HAP-1 (cell line): ENCODE measurements around the gene PAAF1.

Source experiments
- DNase-seq, 2 experiments: peaks; one replicate each; pipeline ENCODE4 v3.0.0-alpha.2; 2016 to 2020; ENCODE audit warnings: low spot score in 2 of 2
- H3K27me3 ChIP-seq: fragments of 250-450 bp; sonication (Bioruptor Pico); 2 replicates; pipeline ENCODE4 v1.5.1; 2020; ENCODE audit warnings: low read depth, mild to moderate bottlenecking, moderate library complexity
- H3K36me3 ChIP-seq: fragments of 250-450 bp; sonication (Bioruptor Pico); replicated peaks from 2 replicates; pipeline ENCODE4 v1.5.1; 2020; ENCODE audit warnings: mild to moderate bottlenecking
- H3K4me1 ChIP-seq: fragments of 250-450 bp; sonication (Bioruptor Pico); 2 replicates; pipeline ENCODE4 v1.5.1; 2020; ENCODE audit warnings: mild to moderate bottlenecking
- H3K4me3 ChIP-seq: fragments of 250-450 bp; sonication (Bioruptor Pico); 2 replicates; pipeline ENCODE4 v1.5.1; 2020; ENCODE audit warnings: mild to moderate bottlenecking, moderate library complexity
- H3K9me3 ChIP-seq: fragments of 250-450 bp; sonication (Bioruptor Pico); 2 replicates; pipeline ENCODE4 v1.5.1; 2020; ENCODE audit warnings: mild to moderate bottlenecking, moderate library complexity
- in situ Hi-C: fragments of 300-500 bp; cut with MboI; formaldehyde crosslinking; loops from 3 replicates; pipeline ENCODE4 v1.14.3; 2020; ENCODE audit warnings: low sequenced_read_pairs, inconsistent platforms, mixed read lengths

Gene PAAF1

DNA sequence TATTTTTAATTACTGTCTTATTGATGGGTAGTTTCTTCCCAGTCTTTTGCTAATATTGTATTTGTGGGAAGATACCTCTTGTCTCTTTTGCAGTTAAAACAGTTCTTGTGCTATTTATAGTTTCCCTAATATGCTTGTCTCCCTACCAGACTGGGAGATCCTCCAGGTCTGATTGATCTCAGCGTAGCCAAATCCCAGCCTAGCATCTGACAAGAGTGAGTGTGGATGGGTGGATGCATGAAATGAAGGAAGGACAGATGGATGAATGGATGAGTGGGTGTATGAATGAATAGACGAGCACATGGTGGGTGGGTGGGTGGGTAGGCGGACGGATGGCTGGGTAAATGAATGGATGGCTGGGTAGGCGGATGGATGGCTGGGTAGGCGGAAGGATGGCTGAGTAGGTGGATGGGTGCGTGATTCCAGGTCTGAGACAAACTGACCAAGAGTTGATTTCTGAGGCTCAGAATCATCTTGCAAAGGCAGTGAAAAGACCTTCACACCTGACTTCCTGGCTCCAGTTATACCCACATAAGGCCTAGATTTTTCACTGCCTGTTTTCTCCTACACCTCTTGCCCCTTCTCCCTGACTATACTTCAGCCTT lies 85.4 kb downstream of the PAAF1 start:
- H3K27me3 ChIP-seq = no peaks in the 10 kb centered on the region
- H3K4me1 ChIP-seq = no peaks in the 10 kb centered on the region
- no peaks in the 10 kb centered on the region for H3K9me3 ChIP-seq
- no peak overlapping the region for H3K4me3 ChIP-seq
- in situ Hi-C loops = loop anchor here (10.0 kb wide), 1 partner anchor 283 kb away; no protein-coding TSS in a partner anchor
- no peaks in the 10 kb centered on the region for H3K36me3 ChIP-seq
- no peak for DNase-seq

GRCh38 chr11:73963861-73964260 lies 87.1 kb downstream of the PAAF1 start:
- Histone ChIP-seq H3K4me1 (no peaks in the 10 kb centered on the region), H3K27me3 (no peaks in the 10 kb centered on the region), H3K4me3 (no peak overlapping the region), H3K9me3 (no peaks in the 10 kb centered on the region), H3K36me3 (no peaks in the 10 kb centered on the region)
- in situ Hi-C loops = loop anchor here (10.0 kb wide), 1 partner anchor 281 kb away; no protein-coding TSS in a partner anchor
- no peak for DNase-seq

DNA sequence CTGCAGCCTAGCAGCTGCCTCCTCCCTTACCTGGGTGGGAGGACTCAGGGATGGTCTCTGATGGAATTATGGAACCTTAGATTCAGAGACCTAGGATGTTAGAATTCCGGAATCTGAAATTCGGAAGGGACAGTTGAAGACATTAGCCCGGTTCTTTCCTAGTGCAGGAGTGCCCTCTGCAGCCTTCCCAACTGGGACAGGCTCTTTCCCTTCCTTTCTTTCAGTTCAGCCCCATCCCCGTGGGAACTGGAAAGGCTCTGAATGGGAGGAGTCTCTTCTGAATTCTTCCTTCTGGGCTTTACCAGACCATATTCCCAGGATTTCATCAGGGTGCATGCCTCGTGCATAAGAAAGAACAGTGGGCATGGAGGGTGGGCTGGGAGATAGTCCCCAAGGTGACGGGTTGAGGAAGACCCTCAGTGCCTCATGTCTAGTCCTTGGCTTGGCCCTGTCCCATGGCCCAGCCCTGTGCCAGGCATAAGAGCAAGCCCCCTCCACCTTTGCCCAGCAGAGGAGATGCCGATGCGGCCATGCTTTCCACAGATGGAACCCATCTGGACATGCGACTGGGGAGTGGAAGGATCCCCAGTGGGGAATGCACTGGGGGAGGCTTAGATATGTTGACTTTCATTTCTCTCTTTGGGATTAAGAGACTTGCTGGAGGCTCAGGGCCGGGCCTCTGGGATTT lies 88.4 kb downstream of the PAAF1 start:
- DNase-seq = no peak
- H3K27me3 ChIP-seq = no peaks in the 10 kb centered on the region
- H3K9me3 ChIP-seq = no peaks in the 10 kb centered on the region
- no peaks in the 10 kb centered on the region for H3K36me3 ChIP-seq
- in situ Hi-C loops = loop anchor here (10.0 kb wide), 1 partner anchor 280 kb away; no protein-coding TSS in a partner anchor
- H3K4me1 ChIP-seq = no peaks in the 10 kb centered on the region
- H3K4me3 ChIP-seq = no peak overlapping the region

DNA sequence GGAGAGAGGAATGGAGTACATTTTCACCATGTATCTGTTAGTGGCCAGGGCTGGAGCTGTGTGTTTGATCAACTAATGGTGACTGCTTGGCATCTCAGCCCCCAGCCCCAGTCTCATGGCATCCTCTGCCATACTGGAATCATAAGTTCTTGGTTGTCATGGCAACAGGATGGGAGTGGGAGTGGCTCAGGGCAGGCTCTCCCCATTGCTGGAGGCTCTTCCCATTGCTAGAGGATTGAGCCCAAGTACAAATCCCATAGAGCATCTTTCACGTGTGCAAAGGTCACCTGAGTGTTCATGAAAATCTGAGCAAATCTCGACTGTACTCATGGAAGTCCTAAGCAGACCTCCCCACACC lies 88.9 kb downstream of the PAAF1 start:
- Histone ChIP-seq H3K4me1 (no peaks in the 10 kb centered on the region), H3K9me3 (no peaks in the 10 kb centered on the region), H3K27me3 (no peaks in the 10 kb centered on the region), H3K36me3 (no peaks in the 10 kb centered on the region), H3K4me3 (no peak overlapping the region)
- in situ Hi-C loops = loop anchor here (10.0 kb wide), 1 partner anchor 279 kb away; no protein-coding TSS in a partner anchor
- DNase-seq = no peak

DNA sequence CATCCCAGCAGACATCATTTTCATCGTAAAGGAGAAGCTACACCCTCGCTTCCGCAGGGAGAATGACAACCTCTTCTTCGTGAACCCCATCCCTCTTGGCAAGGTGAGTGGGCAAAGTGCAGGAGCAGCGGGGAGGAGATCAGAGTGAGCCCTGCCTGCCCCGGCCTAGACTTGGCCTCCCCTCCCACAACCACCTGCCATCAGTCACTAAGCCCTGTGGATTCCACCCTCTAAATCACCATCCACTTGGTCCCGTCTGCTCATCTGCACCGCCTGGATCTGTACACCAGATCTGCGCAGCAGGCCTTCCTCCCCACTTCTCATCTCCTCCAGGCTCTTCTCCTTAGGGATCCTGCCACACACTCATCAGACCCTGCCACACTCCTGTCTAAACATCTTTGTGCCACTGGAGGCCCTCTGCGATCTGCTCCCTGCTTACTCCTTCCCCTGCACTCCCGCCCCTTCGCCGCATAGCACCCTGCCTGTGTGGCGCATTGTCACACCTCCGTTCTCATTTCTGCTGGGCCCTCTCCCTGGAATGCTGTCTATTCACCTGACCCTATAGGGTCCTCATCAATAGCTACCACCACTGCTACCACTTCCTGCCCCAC lies 91.7 kb downstream of the PAAF1 start:
- Histone ChIP-seq H3K27me3 (no peaks in the 10 kb centered on the region), H3K36me3 (peaks cover 2% of the 10 kb centered on the region; the same call in 1 of the 2 replicates), H3K4me1 (no peaks in the 10 kb centered on the region), H3K4me3 (no peak overlapping the region), H3K9me3 (no peaks in the 10 kb centered on the region)
- DNase-seq = no peak
- in situ Hi-C loops = loop anchor here (10.0 kb wide), 1 partner anchor 276 kb away; no protein-coding TSS in a partner anchor

- H3K4me3 ChIP-seq = no peak overlapping the region
- no peaks in the 10 kb centered on the region for H3K9me3 ChIP-seq
- peaks cover 2% of the 10 kb centered on the region; the same call in 1 of the 2 replicates for H3K36me3 ChIP-seq
- DNase-seq = no peak
- H3K4me1 ChIP-seq = no peaks in the 10 kb centered on the region
- in situ Hi-C loops = loop anchor here (10.0 kb wide), 1 partner anchor 276 kb away; no protein-coding TSS in a partner anchor
- no peaks in the 10 kb centered on the region for H3K27me3 ChIP-seq
Observed at GRCh38 chr11:73969091-73969490, 92.3 kb downstream of the PAAF1 start.

DNA sequence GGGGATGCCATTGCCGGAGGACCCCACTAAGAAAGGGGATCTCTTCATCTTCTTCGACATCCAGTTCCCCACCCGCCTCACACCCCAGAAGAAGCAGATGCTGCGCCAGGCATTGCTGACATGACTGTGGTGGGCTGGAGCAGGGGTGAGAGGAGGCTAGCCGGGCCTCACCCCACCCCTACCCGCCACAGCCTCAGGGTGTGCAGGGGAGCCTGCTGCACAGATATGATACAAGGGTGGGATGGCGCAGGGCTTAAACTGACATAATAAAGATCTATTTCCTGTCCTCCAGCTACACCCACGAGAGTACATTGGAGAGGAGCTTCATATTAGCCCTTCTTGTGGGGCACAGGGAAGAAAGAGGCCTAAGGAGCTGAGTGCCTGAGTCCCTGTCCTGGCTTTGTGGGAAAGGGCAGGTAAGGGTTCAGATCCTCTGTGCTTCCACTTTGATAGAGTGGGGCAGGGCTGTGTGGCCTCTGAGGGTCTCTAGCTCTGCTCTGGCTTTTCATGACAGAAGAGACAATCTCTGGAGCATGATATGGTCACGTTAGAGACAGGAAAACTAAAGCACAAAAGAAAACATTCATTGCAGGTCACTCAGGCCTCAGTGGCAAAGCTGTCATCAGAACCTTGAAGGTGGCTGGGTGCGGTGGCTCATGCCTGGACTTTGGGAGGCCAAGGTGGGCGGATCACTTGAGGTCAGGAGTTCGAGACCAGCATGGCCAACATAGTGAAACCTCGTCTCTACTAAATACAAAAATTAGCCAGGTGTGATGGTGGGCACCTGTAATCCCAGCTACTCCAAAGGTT lies 93.4 kb downstream of the PAAF1 start:
- no peak for DNase-seq
- in situ Hi-C loops = loop anchor here (10.0 kb wide), 1 partner anchor 275 kb away; no protein-coding TSS in a partner anchor
- no peaks in the 10 kb centered on the region for H3K9me3 ChIP-seq
- H3K27me3 ChIP-seq = no peaks in the 10 kb centered on the region
- no peaks in the 10 kb centered on the region for H3K4me1 ChIP-seq
- H3K4me3 ChIP-seq = no peak overlapping the region
- H3K36me3 ChIP-seq = peaks cover 13% of the 10 kb centered on the region

GRCh38 chr11:73971175-73971719 lies 94.4 kb downstream of the PAAF1 start:
- Histone ChIP-seq H3K36me3 (peaks cover 23% of the 10 kb centered on the region), H3K4me3 (no peak overlapping the region), H3K9me3 (no peaks in the 10 kb centered on the region), H3K27me3 (no peaks in the 10 kb centered on the region), H3K4me1 (no peaks in the 10 kb centered on the region)
- no peak for DNase-seq
- in situ Hi-C loops = no loop called here

- no peaks in the 10 kb centered on the region for H3K27me3 ChIP-seq
- H3K4me1 ChIP-seq = no peaks in the 10 kb centered on the region
- H3K9me3 ChIP-seq = no peaks in the 10 kb centered on the region
- DNase-seq = no peak
- no peak overlapping the region for H3K4me3 ChIP-seq
- H3K36me3 ChIP-seq = peaks cover 33% of the 10 kb centered on the region
- in situ Hi-C loops = no loop called here
Observed at GRCh38 chr11:73972187-73972586, 95.4 kb downstream of the PAAF1 start.

DNA sequence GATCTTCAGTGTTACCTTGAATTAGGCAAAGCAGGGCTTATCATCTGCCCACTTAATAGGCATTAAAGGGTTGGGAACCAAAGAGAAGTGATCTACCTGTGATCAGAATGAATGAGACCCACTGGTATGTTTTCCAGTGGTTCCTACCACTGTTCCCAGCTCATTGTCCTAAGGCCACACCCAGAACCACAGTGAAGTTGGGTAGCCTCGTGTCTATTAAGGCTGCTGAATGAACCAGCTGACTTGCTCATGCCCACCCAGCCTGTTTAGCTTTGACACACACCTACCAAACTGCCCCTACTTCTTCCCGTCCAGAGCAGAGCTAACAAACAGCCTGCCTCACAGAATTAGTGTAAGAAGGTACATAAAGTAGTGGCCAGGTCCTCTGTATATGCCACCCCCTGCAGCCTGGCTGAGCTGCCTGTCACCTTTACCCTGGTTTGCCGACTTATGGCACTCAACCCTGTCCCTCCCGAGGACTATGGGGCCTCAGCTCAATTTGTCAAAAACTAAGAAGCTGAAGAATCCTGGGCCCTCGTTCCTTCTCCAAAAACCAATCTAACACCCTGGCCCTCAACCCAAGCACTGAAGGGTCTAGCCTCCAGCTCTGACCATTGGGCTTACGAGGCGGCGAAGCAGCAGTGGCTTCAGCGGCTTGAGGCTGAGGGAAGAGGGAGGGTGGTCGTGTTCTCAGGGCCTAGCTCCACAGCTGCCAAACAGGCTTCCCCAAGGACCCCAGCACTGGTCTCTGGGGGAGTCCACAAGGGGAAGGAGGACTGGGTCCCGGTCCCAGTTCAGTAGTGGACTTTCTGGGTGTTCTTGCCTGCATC lies 96.0 kb downstream of the PAAF1 start:
- Histone ChIP-seq H3K9me3 (no peaks in the 10 kb centered on the region), H3K4me3 (no peak overlapping the region), H3K4me1 (no peaks in the 10 kb centered on the region), H3K36me3 (peaks cover 39% of the 10 kb centered on the region), H3K27me3 (no peaks in the 10 kb centered on the region)
- no peak for DNase-seq
- in situ Hi-C loops = no loop called here

DNA sequence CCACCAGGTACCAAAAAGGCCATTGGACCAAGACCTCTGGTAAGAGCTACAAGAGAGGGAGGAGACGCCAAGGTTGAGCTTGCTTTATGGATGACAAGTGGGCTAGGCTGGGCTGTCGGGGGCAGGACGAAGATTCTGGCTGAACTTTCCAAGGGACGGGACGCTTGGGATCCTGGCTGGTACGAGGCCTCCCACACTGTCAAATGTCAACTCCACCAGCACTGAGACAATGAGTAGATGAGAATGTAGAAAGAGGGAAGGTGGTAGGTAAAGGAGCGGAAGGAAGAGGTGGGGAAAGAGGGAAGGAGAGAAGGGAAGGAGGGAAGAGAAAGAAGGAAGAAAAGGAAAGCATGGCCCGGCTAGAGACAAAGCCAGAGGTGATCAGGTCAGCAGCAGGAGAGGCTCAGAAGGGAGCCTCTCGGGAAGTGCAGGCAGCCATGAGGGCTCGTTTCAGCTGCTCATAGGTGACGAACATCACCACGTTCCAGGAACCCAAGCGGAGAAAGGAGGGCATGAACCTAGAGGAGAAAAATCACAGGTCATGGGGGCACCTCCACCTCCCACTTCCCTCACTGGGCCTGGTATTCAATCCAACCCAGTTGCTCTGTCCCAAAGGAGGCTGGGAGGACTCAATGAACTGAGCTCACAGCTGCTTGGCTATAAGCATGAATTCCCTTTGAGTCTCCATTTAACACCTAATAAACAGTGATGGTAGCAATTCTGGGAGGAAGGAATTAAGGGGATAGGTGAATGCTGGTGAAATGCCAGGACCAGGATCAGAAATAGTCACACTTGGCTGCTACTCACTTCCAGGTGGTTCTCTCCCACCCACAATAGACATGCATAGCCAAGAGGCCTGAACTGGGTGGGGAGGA lies 98.0 kb downstream of the PAAF1 start:
- Histone ChIP-seq H3K4me3 (no peak overlapping the region), H3K27me3 (no peaks in the 10 kb centered on the region), H3K4me1 (peaks cover under 1% of the 10 kb centered on the region; the same call in 1 of the 2 replicates), H3K36me3 (peaks cover 58% of the 10 kb centered on the region), H3K9me3 (no peaks in the 10 kb centered on the region)
- no peak for DNase-seq
- in situ Hi-C loops = no loop called here

GRCh38 chr11:73975479-73975757 lies 98.6 kb downstream of the PAAF1 start:
- Histone ChIP-seq H3K27me3 (no peaks in the 10 kb centered on the region), H3K9me3 (no peaks in the 10 kb centered on the region), H3K36me3 (peaks cover 63% of the 10 kb centered on the region), H3K4me3 (no peak overlapping the region), H3K4me1 (peaks cover 5% of the 10 kb centered on the region; the same call in 1 of the 2 replicates)
- DNase-seq = no peak
- in situ Hi-C loops = no loop called here
